HG02973 (cell line): ENCODE data around the gene SNX20.

Experiments
- ATAC-seq: cut with Tn5 transposase; IDR thresholded peaks from one replicate; pipeline ENCODE4 v1.9.1; 2021; ENCODE audit warnings: moderate library complexity; ENCODE audit not compliant: unreplicated experiment

The SNX20 gene

DNA sequence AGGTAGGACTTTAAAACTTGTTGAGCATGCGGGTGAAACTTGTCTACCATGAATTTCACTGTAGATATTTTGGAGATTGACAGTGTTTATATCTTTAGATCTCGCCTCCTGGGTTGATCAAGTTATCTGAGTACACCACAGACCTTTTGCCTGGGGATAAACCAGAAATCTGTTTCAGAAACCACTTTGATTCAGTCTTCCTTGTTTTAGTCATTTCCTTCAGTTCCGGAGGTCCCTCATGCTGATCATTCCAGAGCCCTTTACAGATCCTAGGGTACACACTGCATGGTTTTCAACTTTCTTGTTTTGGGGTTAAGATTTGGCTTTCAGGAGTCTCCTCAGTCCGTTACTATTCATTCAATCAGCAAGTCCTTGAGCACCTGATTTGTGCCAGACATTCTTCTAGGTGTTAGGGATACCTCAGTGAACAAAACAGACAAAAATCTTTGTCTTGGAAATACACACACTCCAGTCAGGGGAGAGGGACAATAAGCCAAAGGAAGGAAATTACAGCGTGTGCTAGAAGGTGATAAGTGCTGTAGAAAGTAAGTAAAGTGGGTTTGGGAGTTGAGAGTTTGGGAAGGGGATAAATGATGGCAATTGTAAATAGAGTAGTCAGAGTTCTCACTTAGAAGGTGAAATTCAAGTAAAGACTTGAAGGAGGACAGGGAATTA lies 24.5 kb upstream of the SNX20 start:
- no peak for ATAC-seq

DNA sequence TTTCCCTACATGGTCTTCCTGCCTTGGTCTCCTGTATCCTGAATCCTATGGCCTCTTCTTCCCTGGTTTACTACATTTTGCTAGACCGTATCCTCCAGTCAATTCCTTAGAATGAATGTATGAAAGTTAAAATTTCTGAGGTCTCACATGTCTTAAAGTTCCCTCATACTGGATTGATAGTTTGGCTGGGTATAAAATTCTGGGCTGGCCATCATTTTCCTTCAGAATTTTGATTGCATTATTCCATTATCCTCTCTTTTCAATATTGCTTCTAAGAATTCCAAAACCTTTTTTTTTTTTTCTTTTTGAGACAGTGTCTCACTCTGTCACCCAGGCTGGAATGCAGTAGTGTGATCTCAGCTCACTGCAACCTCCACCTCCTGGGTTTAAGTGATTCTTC lies 23.1 kb upstream of the SNX20 start:
- ATAC-seq: no peak

- no peak for ATAC-seq
These were observed 21.6 kb upstream of the SNX20 start for GRCh38 chr16:50702725-50703124.

DNA sequence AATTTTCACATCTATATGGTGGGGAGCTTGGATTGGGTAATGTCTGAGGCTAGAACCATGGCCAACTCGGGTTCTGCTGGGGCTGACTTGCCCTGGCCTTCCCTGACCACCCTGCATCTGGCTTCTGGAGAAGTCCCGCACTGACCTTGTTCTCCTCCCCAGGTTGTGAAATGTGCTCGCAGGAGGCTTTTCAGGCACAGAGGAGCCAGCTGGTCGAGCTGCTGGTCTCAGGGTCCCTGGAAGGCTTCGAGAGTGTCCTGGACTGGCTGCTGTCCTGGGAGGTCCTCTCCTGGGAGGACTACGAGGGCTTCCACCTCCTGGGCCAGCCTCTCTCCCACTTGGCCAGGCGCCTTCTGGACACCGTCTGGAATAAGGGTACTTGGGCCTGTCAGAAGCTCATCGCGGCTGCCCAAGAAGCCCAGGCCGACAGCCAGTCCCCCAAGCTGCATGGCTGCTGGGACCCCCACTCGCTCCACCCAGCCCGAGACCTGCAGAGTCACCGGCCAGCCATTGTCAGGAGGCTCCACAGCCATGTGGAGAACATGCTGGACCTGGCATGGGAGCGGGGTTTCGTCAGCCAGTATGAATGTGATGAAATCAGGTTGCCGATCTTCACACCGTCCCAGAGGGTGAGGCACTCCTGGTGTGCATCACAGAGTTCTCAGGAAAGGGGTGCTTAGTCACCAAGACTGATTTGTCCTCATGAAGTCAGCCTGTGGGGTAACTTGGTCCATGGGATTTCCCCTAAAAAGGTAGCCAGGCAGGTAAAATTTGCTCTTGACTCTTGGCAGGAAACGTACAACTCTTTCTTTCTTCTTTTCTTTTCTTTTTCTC lies 18.4 kb upstream of the SNX20 start:
- no peak for ATAC-seq

DNA sequence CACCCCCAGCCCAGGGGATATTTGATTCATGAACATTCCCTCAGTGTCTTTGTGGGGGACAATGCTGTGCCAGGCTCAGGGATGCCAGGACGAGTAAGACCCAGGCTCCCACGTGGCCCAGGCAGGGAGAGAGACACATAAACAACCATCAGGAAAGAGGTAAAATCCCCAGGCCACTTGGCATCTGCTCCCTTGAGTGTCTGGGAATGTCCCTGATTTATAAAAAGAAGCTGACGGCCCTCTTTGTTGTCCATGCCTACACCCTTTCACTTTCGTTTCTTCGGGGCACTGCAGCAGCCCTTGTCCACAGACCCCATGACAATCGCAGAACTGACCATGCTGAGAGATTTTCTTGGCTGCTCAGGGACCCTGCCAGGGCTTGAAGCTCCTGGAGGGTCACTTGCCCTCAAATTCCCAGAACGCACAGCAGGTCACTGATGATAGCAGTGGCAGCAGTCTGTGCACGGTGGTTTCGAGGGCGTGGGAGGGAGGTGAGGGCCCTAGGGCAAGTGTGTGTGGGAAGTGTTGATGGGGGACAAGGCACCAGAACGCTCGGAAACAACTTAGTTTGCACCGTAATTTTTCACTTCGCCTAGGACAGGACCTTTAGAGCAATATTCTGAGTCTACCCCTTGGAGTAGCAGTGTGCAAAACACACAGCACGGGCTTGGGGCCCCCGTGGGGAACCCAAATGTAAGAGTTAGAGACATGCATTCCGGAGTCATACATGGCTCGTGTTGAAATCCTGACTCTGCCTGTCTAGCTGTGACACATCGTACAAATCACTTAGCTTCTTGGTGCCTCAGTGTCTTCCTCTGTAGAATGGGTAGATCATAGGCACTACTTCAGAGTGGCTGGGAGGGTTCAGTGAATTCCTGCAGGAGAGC lies 17.0 kb upstream of the SNX20 start:
- ATAC-seq: peak; percentile 41

- no peak for ATAC-seq
These were observed 16.3 kb upstream of the SNX20 start for GRCh38 chr16:50697421-50697715.

DNA sequence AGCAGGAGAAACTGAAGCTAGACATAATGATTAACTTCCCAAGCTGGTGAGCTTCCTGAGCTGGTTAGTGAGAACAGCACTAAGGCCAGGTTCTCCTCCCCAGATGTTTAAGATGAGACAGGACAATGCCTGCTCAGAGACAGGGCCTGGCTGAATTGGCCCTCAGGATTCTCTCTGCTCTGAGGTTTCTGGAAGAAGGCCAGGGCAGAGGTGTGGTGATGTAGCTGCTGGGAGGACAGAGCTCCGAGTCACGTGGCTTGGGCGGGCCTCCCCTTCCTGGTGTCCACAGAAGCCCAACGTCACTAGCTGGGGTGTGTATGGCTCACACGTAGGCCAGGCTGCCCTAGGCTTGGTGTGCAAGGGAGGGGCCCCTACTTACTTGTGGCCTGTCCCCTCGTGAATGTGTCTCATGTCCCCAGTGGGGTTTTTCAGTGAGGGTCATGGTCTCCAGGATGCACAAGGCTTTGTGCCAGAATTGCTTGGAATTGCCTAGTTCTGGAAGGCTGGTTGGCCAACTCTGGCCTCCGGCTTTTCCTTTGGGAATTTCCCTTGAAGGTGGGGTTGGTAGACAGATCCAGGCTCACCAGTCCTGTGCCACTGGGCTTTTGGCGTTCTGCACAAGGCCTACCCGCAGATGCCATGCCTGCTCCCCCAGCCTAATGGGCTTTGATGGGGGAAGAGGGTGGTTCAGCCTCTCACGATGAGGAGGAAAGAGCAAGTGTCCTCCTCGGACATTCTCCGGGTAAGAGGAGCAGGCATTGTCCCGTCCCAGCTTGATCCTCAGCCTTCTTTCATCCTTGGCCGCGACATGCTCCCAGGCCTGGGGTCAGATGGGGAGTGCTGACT lies 15.7 kb upstream of the SNX20 start:
- peak; percentile 43 for ATAC-seq

GRCh38 chr16:50696126-50696525 lies 15.0 kb upstream of the SNX20 start:
- ATAC-seq: no peak

DNA sequence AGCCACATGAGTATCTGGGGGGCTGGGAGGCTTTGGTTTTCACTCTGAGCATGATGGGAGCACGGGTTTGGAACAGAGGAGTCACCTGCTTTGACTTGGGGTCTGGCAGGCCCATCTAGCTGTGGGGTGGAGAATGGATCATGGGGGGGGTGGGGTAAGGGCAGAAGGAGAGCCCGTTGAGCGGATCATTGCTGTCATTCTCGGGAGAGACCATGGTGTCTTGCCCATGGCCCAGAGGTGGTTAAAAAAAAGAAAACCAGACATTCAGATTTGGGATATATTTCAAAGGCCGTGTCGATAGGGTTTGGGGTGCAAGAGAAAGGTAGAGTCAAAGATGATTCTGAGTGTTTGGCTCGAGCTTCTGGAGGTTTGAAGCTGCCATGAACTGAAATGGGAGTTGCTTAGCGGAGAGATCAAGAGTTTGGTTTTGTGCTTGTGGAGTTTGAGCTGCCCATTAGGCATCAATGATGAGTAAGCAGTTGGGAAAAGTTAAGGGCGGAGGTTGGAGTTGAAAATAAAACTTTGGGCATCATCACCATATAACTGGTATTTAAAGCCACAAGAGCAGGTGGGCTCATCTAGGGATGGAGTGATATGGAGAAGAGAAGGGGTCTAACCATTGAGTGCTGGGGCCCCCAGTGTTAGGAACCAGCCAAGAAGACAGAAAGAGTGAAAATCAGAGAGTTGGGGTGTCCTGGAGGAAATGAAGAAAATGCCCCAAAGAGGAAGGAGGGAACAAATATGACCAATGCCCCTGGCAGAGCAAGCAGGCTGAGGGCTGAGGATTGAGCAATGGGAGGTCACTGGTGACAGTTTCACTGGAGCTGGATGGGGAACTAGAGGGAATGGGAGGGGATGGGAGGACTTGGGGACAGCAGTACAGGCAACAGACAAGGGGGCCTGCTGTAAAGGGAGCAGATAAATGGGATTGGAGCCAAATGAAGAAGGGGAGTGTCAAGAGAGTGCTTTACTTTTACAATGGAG lies 14.2 kb upstream of the SNX20 start:
- ATAC-seq: no peak

- no peak for ATAC-seq
These were observed 13.1 kb upstream of the SNX20 start for GRCh38 chr16:50694206-50694605.

DNA sequence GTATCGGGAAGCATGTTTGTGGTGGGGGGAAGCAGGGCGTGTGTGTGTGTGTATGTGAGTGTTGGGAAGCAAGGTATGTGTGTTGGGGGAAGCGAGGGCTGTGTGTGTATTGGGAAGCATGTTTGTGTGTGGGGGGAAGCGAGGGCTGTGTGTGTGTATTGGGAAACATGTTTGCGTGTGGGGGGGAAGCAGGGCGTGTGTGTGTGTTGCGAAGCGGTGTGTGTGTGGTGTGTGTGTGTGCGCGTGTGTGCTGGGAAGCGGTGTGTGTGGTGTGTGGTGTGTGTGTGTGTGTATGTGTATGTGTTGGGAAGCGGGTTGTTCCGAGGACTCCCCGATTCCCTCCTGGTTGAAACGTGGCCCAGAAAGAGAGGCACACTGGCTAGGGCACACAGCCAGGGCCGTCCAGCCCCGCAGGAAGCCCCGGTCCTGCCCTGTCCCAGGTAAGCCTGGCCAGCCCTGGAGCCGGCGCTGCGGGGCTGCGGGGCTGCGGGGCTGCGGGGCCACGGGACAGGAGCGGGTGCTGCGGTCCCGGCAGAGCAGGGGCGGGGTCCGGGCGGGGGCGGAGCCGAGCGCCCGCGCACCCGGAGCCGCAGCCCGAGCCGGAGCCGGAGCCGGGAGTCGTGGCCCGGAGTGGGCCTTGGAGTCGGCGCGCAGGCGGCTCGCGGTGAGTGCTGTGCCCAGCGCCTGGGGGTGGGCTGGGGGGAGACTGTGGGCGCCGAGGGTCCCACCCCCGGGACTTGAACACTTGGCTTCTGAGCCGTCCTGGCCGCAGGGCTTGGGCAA lies 12.1 kb upstream of the SNX20 start, which contains the start of gene NOD2:
NOD2 (plus strand) TSS at position 608 of the 783 bp plus-strand sequence. CDS start 5,890 bp downstream, outside the sequence.
- ATAC-seq: no peak

- ATAC-seq: no peak
These were observed 11.5 kb upstream of the SNX20 start for GRCh38 chr16:50692644-50692998.

GRCh38 chr16:50690177-50690576 lies 9.1 kb upstream of the SNX20 start:
- ATAC-seq: no peak

GRCh38 chr16:50688867-50689266 lies 7.8 kb upstream of the SNX20 start:
- no peak for ATAC-seq

- ATAC-seq: no peak
These were observed 7.0 kb upstream of the SNX20 start for GRCh38 chr16:50688083-50688482.

DNA sequence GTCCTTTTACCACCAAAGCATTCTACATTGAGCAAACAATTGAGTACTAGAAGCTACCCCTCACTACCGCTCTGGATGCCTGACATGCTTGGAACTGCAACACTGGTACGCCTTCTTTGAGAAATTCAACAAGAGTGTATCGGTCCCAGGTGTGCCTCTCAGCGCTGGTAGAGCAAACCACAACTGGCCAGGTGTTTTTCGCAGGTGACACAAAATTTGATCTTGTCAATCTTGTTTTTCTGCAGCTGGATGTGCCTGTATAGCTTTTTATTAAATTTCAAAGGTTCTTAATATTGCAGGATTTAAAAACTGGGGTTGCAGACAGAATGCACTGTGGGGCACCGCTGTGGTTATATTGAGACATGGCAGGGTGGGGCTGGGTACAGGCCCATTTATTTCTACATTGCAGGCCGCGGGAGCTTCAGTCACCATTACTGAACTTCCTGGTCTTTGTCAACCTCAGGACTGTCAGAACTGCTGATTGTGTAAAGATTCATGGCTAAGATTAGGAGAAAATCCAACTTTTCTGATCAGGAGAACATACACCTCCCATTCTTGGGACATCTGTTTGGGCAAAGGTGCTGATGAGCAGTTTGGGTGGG lies 4.5 kb upstream of the SNX20 start:
- ATAC-seq: no peak

- no peak for ATAC-seq
These were observed 3.8 kb upstream of the SNX20 start for GRCh38 chr16:50684823-50685461.
